Vagina (tissue), 2 donors: ENCODE results near the gene RFX6.

Source experiments
- POLR2A ChIP-seq, 2 donors: fragments of 450-650 bp; IDR thresholded peaks; one replicate each; pipeline ENCODE4 v1.6.1; 2017; ENCODE audit warnings: antibody characterized with exemption in 2 of 2, mild to moderate bottlenecking in 2 of 2, moderate library complexity in 2 of 2
- TF ChIP-seq, protein P1 (sequence below), 3 experiments: fragments of 450-650 bp in 2 of 3; fragments of 200-600 bp in 1 of 3; sonication (generic) in 1 of 3; IDR thresholded peaks; one replicate each; pipeline ENCODE4 v1.5.1; 2017 to 2019; ENCODE audit warnings: antibody characterized with exemption in 3 of 3, mild to moderate bottlenecking in 2 of 3, moderate library complexity in 2 of 3

DNA sequence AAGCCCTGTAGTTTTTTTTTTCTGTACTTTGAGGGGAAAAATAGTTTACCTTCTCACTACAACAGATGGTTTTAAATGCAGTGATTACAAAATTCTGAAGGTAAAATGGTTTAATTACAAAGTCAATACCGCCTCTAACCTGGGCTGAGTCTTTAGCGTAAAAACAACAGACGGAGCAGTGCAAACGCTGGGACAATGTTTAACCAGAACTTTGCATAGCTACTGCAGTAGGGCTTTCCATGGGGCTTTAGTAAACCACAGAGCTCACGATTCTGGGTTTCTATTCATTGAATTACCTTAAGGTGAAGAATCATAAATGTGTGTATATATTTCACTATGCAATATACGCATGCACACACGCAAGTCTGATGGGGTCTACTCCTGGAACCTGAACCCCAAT lies 77.9 kb downstream of the RFX6 start:
- TF ChIP-seq POLR2A (IDR thresholded peaks at IDR 0.05): no peak
- TF ChIP-seq, protein P1, sequence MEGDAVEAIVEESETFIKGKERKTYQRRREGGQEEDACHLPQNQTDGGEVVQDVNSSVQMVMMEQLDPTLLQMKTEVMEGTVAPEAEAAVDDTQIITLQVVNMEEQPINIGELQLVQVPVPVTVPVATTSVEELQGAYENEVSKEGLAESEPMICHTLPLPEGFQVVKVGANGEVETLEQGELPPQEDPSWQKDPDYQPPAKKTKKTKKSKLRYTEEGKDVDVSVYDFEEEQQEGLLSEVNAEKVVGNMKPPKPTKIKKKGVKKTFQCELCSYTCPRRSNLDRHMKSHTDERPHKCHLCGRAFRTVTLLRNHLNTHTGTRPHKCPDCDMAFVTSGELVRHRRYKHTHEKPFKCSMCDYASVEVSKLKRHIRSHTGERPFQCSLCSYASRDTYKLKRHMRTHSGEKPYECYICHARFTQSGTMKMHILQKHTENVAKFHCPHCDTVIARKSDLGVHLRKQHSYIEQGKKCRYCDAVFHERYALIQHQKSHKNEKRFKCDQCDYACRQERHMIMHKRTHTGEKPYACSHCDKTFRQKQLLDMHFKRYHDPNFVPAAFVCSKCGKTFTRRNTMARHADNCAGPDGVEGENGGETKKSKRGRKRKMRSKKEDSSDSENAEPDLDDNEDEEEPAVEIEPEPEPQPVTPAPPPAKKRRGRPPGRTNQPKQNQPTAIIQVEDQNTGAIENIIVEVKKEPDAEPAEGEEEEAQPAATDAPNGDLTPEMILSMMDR (IDR thresholded peaks at IDR 0.05): no peak
